ENCODE results near the gene NELL1.

DNA sequence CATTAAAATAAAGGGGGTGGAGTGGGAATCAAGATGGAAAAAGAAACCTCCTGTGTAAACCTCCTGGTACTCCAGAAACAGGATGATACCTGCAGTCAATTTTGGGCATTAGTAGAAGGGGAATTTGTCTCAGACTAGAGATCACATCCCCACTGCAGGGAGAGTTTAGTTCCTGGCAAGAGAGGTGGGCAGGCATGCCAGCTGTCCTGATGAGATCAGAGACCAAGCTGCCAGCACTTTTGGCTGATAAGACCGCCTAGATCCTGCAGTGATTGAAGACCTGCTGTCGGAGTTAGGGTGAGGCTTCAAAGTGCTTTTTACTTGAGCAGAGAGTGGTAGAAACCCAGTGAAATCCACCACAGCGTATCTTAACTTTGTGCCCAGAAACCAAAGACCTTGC is 29.7 kb upstream of the NELL1 start:
- TF ChIP-seq POLR2A (IDR thresholded peaks at IDR 0.05) (no peak), POLR2AphosphoS5 (IDR thresholded peaks at IDR 0.05) (no peak), EP300 (IDR thresholded peaks at IDR 0.05; ENCODE audit: low read depth) (no peak)
- TF ChIP-seq, protein P1, sequence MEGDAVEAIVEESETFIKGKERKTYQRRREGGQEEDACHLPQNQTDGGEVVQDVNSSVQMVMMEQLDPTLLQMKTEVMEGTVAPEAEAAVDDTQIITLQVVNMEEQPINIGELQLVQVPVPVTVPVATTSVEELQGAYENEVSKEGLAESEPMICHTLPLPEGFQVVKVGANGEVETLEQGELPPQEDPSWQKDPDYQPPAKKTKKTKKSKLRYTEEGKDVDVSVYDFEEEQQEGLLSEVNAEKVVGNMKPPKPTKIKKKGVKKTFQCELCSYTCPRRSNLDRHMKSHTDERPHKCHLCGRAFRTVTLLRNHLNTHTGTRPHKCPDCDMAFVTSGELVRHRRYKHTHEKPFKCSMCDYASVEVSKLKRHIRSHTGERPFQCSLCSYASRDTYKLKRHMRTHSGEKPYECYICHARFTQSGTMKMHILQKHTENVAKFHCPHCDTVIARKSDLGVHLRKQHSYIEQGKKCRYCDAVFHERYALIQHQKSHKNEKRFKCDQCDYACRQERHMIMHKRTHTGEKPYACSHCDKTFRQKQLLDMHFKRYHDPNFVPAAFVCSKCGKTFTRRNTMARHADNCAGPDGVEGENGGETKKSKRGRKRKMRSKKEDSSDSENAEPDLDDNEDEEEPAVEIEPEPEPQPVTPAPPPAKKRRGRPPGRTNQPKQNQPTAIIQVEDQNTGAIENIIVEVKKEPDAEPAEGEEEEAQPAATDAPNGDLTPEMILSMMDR (IDR thresholded peaks at IDR 0.05), result no peak

Measured in transverse colon (tissue), 4 donors.